Thoracic aorta (tissue), 2 donors: ENCODE data around the gene CTIF. TPM values are rescaled to one million over a fixed set of nuclear protein-coding genes. Genes with fewer than 3 reads are reported as not detected.

Experiments used
- ATAC-seq: fragments of 150-250 bp; one replicate; pipeline ENCODE4 v1.8.0; 2017; ENCODE audit warnings: low read depth; ENCODE audit not compliant: insufficient number of reproducible peaks, low FRiP score
- DNase-seq: peaks from one replicate; pipeline ENCODE4 v3.0.0-alpha.2; 2020; ENCODE audit warnings: low spot score
- H3K27ac ChIP-seq, 2 donors: fragments of 200-600 bp; sonication (generic); 1 replicate in 1 of 2; 2 replicates in 1 of 2; pipeline ENCODE4 v1.5.1; 2016; ENCODE audit warnings: mild to moderate bottlenecking in 2 of 2, moderate library complexity in 2 of 2
- H3K27me3 ChIP-seq: fragments of 200-600 bp; sonication (generic); replicated peaks from 2 replicates; pipeline ENCODE4 v1.6.0; 2016; ENCODE audit warnings: mild to moderate bottlenecking; ENCODE audit not compliant: insufficient read depth
- H3K36me3 ChIP-seq: fragments of 200-600 bp; sonication (generic); one replicate; pipeline ENCODE4 v1.5.1; 2016
- H3K4me1 ChIP-seq, 2 donors: fragments of 200-600 bp; sonication (generic); 1 replicate in 1 of 2; 2 replicates in 1 of 2; pipeline versions ENCODE4 v1.5.1 to v1.6.0; 2016; ENCODE audit warnings: low read depth in 2 of 2, mild to moderate bottlenecking in 1 of 2; ENCODE audit not compliant: control insufficient read depth in 1 of 2
- H3K4me3 ChIP-seq: fragments of 200-600 bp; sonication (generic); 2 replicates; pipeline ENCODE4 v1.5.1; 2016; ENCODE audit warnings: mild to moderate bottlenecking
- H3K9me3 ChIP-seq: fragments of 200-600 bp; sonication (generic); 2 replicates; pipeline ENCODE4 v1.5.1; 2016
- total RNA-seq, 2 donors: library from RNA; depleted of rRNA; stranded (reverse); fragments of >200 nt; gene quantifications; one replicate each; pipeline versions ENCODE4 v1.1.0 to v1.2.3, GENCODE V29; 2016
- TF ChIP-seq, protein P1 (sequence below): fragments of 200-600 bp; sonication (generic); IDR thresholded peaks from one replicate; pipeline ENCODE4 v1.5.1; 2019; ENCODE audit warnings: antibody characterized with exemption

Gene CTIF
- total RNA-seq, 2 donors from 2014 or later = 63.3 to 125 TPM

DNA sequence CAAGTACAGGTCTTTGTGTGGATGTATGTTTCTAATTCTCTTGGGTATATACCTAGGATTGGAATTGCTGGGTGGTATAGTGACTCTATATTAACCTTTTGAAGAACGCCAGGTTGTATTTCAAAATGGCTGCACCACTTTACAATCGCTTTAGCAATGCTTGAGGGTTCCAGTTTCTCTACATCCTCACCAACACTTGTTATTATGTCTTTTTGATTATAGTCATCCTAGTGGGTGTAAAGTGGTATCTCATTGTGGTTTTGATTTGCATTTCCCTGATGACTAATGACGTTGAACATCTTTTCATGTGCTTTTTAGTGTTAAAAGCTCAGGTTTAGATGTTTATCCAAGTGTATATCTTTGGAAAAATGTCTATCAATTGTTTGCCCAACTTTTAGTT, 39.5 kb downstream of the CTIF start:
- Histone ChIP-seq H3K27ac (no peak overlapping the region), H3K27me3 (no peaks in the 10 kb centered on the region), H3K4me3 (no peak overlapping the region), H3K36me3 (no peaks in the 10 kb centered on the region), H3K9me3 (no peaks in the 10 kb centered on the region), H3K4me1 (peaks cover 20 to 58% of the 10 kb centered on the region in 2 donors)
- TF ChIP-seq, protein P1, sequence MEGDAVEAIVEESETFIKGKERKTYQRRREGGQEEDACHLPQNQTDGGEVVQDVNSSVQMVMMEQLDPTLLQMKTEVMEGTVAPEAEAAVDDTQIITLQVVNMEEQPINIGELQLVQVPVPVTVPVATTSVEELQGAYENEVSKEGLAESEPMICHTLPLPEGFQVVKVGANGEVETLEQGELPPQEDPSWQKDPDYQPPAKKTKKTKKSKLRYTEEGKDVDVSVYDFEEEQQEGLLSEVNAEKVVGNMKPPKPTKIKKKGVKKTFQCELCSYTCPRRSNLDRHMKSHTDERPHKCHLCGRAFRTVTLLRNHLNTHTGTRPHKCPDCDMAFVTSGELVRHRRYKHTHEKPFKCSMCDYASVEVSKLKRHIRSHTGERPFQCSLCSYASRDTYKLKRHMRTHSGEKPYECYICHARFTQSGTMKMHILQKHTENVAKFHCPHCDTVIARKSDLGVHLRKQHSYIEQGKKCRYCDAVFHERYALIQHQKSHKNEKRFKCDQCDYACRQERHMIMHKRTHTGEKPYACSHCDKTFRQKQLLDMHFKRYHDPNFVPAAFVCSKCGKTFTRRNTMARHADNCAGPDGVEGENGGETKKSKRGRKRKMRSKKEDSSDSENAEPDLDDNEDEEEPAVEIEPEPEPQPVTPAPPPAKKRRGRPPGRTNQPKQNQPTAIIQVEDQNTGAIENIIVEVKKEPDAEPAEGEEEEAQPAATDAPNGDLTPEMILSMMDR = no peak
- no peak for DNase-seq
- ATAC-seq = no peak

DNA sequence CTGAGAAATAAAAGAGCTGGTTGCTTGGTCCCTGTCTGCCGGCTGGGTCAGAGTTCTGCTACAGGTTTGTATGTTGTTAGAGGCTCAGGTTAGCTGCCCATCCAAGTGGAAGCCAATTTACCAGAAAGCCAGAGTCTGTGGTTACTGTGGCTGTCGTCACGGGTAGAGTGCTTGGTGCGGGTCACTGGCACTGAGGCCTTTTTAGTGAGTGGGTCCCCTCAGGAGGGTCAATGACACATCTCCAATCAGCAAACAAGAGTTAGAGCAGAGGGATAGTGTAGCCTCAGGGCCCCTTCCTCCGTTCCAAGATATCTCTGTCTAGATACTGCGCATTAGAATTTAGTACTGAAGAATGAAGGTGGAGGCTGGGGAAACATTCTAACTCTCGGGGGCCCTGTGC, 41.2 kb downstream of the CTIF start:
- peaks cover 25 to 63% of the 10 kb centered on the region in 2 donors for H3K4me1 ChIP-seq

DNA sequence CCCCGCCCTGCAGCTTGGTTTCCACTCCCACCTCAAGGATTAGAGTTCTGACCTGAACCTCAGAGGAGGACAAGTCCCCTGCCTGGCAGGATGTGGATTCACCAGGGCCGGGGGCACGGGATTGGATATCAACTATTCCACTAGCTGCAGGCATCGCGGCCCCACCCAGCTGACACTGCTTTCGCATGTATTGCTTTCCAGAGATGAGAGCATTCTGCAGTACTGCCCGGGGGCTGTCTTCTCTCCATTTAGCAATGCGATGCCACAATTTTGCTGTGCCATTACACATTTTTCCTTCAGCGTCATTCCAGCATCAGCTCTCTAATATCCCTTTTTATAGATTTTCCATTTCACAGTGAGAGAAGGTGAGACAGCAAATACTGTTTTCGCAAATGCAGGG, 42.0 kb downstream of the CTIF start:
- H3K4me3 ChIP-seq = no peak overlapping the region
- TF ChIP-seq, protein P1 = no peak
- no peak for ATAC-seq
- H3K27ac ChIP-seq = no peak overlapping the region
- no peaks in the 10 kb centered on the region for H3K9me3 ChIP-seq
- DNase-seq = no peak
- H3K27me3 ChIP-seq = no peaks in the 10 kb centered on the region
- H3K4me1 ChIP-seq = peaks cover 18 to 56% of the 10 kb centered on the region in 2 donors
- H3K36me3 ChIP-seq = no peaks in the 10 kb centered on the region

More for the DNA sequence above, 41.2 kb downstream of the CTIF start:
- no peak overlapping the region for H3K4me3 ChIP-seq
- H3K27me3 ChIP-seq = no peaks in the 10 kb centered on the region
- TF ChIP-seq, protein P1 = no peak
- no peak overlapping the region for H3K27ac ChIP-seq
- no peak for ATAC-seq
- H3K36me3 ChIP-seq = no peaks in the 10 kb centered on the region
- DNase-seq = no peak
- H3K9me3 ChIP-seq = no peaks in the 10 kb centered on the region

DNA sequence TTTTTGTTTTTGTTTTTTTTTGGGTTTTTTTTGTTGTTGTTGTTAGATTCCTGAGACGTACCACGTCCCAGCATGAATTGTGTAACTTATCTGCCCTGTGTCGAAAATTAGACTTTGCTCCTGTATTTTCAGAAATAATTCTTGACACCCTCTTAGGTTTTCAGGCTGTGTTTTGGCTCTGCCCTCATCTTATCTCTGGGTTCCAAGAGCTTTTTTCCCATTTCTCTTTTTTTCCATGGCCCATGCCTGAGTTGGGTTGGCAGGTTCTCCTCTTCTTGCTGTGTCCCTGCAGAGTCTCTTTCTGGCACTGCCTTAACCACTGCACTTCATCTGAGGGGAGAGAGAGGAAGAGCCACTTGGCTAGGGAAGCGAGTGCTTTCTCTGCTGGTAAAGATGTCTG, 42.4 kb downstream of the CTIF start:
- DNase-seq = no peak

GRCh38 chr18:48581941-48582340, 43.1 kb downstream of the CTIF start:
- no peaks in the 10 kb centered on the region for H3K27me3 ChIP-seq
- DNase-seq (no peak), ATAC-seq (no peak)
- no peaks in the 10 kb centered on the region for H3K9me3 ChIP-seq
- no peak overlapping the region for H3K4me3 ChIP-seq
- H3K27ac ChIP-seq = peak overlapping the region in 1 of 2 donors; percentile 33
- no peaks in the 10 kb centered on the region for H3K36me3 ChIP-seq
- TF ChIP-seq, protein P1 = no peak
- H3K4me1 ChIP-seq = peaks cover 15 to 44% of the 10 kb centered on the region in 2 donors

More for the DNA sequence above, 42.4 kb downstream of the CTIF start:
- Histone ChIP-seq H3K9me3 (no peaks in the 10 kb centered on the region), H3K4me3 (peak overlapping the region; percentile 24), H3K27me3 (no peaks in the 10 kb centered on the region), H3K4me1 (peaks cover 15 to 52% of the 10 kb centered on the region in 2 donors), H3K36me3 (no peaks in the 10 kb centered on the region), H3K27ac (peak overlapping the region in 1 of 2 donors; percentile 33)
- no peak for ATAC-seq
- TF ChIP-seq, protein P1 = no peak
